Endodermal cell (in vitro differentiated cells): Measurements from ENCODE around the gene RIC1. TPM values are rescaled to one million over a fixed set of nuclear protein-coding genes. Genes with fewer than 3 reads are reported as not detected.

Experiments used
- DNase-seq: peaks from one replicate; pipeline ENCODE4 v3.0.0-alpha.2; 2017
- H3K27ac ChIP-seq: 2 replicates; pipeline ENCODE4 v1.5.1; 2013; ENCODE audit warnings: mild to moderate bottlenecking, low read depth, low read length, moderate library complexity
- H3K27me3 ChIP-seq: 2 replicates; pipeline ENCODE4 v1.6.1; 2013; ENCODE audit warnings: mild to moderate bottlenecking, low read length, moderate library complexity; ENCODE audit not compliant: insufficient read depth, control insufficient read depth, poor library complexity, severe bottlenecking
- H3K36me3 ChIP-seq: 2 replicates; pipeline ENCODE4 v1.7.0; 2013; ENCODE audit warnings: mild to moderate bottlenecking, low read length, moderate library complexity; ENCODE audit not compliant: control insufficient read depth, insufficient read depth
- H3K4me1 ChIP-seq: one replicate; pipeline ENCODE4 v1.7.0; 2013; ENCODE audit warnings: low read length; ENCODE audit not compliant: control insufficient read depth, insufficient read depth
- H3K4me3 ChIP-seq: 2 replicates; pipeline ENCODE4 v1.5.1; 2013; ENCODE audit warnings: mild to moderate bottlenecking, low read length, moderate library complexity
- H3K9ac ChIP-seq: 2 replicates; pipeline ENCODE4 v1.6.1; 2013; ENCODE audit warnings: mild to moderate bottlenecking, low read length, moderate library complexity; ENCODE audit not compliant: poor library complexity, severe bottlenecking; ENCODE audit errors: extremely low read depth
- H3K9me3 ChIP-seq: 2 replicates; pipeline ENCODE4 v1.6.1; 2013; ENCODE audit warnings: mild to moderate bottlenecking, low read length, moderate library complexity; ENCODE audit not compliant: control insufficient read depth
- H3K27ac Mint-ChIP-seq: 2 replicates; pipeline ENCODE4 v1.8.0; 2020; ENCODE audit warnings: mixed read lengths
- H3K27me3 Mint-ChIP-seq: 2 replicates; pipeline ENCODE4 v1.8.0; 2021; ENCODE audit warnings: mild to moderate bottlenecking, mixed read lengths; ENCODE audit not compliant: insufficient read depth
- H3K36me3 Mint-ChIP-seq: 2 replicates; pipeline ENCODE4 v1.8.0; 2020; ENCODE audit warnings: low read depth, mixed read lengths
- H3K4me1 Mint-ChIP-seq: 2 replicates; pipeline ENCODE4 v1.8.0; 2020; ENCODE audit warnings: mixed read lengths
- H3K4me3 Mint-ChIP-seq: 2 replicates; pipeline ENCODE4 v1.8.0; 2020; ENCODE audit warnings: mild to moderate bottlenecking, moderate library complexity, mixed read lengths
- H3K9me3 Mint-ChIP-seq: 2 replicates; pipeline ENCODE4 v1.8.0; 2020; ENCODE audit warnings: mild to moderate bottlenecking, mixed read lengths
- CTCF ChIP-seq: fragments of 200-600 bp; sonication (generic); conservative IDR thresholded peaks from 2 replicates; pipeline ENCODE4 v1.5.0; 2021; ENCODE audit warnings: antibody characterized with exemption, mild to moderate bottlenecking
- WGBS, 2 experiments: methylation state at CpG; one replicate each; pipeline versions ENCODE4 v1.1.5 to v1.1.7; 2013; ENCODE audit warnings: missing lambda C conversion rate in 2 of 2, mixed read lengths in 1 of 2; ENCODE audit not compliant: insufficient coverage in 1 of 2, insufficient read length in 1 of 2; 5-methylcytosine and 5-hydroxymethylcytosine counted together
- total RNA-seq, 2 donors: library from RNA; stranded (reverse); fragmentation: NEBNext Ultra II Directional in 1 of 2; extraction: Animal tissue kit (Norgen Biotek cat#: 25700) in 1 of 2; gene quantifications; 2 replicates in 1 of 2; 3 replicates in 1 of 2; pipeline ENCODE4 v1.2.1, GENCODE V29; 2021

Gene RIC1
- total RNA-seq, 2 donors from 2014 or later: 27.0 to 27.1 TPM

GRCh38 chr9:5628183-5628529 is 751 bp upstream of the RIC1 start:
- Histone ChIP-seq H3K9ac (peak overlapping the region; percentile 58), H3K27me3 (no peaks in the 10 kb centered on the region), H3K27ac (peak overlapping the region; percentile 92), H3K9me3 (no peaks in the 10 kb centered on the region), H3K4me1 (no peaks in the 10 kb centered on the region), H3K36me3 (no peaks in the 10 kb centered on the region), H3K4me3 (peak overlapping the region; percentile 95)
- TF ChIP-seq CTCF: no peak
- WGBS, 2 experiments: 0 to 11% methylated on average over 2 to 7 of the region's 7 CpGs
- Mint-ChIP-seq H3K27me3 (no peaks in the 10 kb centered on the region), H3K9me3 (no peaks in the 10 kb centered on the region), H3K4me3 (peak overlapping the region; percentile 97), H3K4me1 (peaks cover 19% of the 10 kb centered on the region), H3K36me3 (no peaks in the 10 kb centered on the region), H3K27ac (peak overlapping the region; percentile 81)
- no peak for DNase-seq

- Mint-ChIP-seq H3K4me3 (peak overlapping the region; percentile 97), H3K9me3 (no peaks in the 10 kb centered on the region), H3K36me3 (no peaks in the 10 kb centered on the region), H3K27ac (peak overlapping the region; percentile 95), H3K4me1 (peaks cover 19% of the 10 kb centered on the region), H3K27me3 (no peaks in the 10 kb centered on the region)
- no peak for TF ChIP-seq CTCF
- Histone ChIP-seq H3K9ac (peak overlapping the region; percentile 81), H3K36me3 (no peaks in the 10 kb centered on the region), H3K4me1 (no peaks in the 10 kb centered on the region), H3K4me3 (peak overlapping the region; percentile 95), H3K9me3 (peaks cover 6% of the 10 kb centered on the region), H3K27me3 (no peaks in the 10 kb centered on the region), H3K27ac (peak overlapping the region; percentile 92)
- DNase-seq: peak; percentile 82
- WGBS, 2 experiments: 0% methylated on average over 29 to 56 of the region's 56 CpGs
Measured at GRCh38 chr9:5629312-5630080, 589 bp downstream of the RIC1 start.

- Mint-ChIP-seq H3K27me3 (no peaks in the 10 kb centered on the region), H3K4me1 (peaks cover 19% of the 10 kb centered on the region), H3K36me3 (no peaks in the 10 kb centered on the region), H3K4me3 (peak overlapping the region; percentile 97), H3K27ac (peak overlapping the region; percentile 95), H3K9me3 (peaks cover 2% of the 10 kb centered on the region)
- 0 to 1% methylated on average over 4 to 6 of the region's 6 CpGs for WGBS, 2 experiments
- no peak for TF ChIP-seq CTCF
- peak overlapping the region; percentile 95 for H3K4me3 ChIP-seq
- DNase-seq: no peak
- H3K27ac ChIP-seq: no peak overlapping the region
- H3K36me3 ChIP-seq: no peaks in the 10 kb centered on the region
- no peaks in the 10 kb centered on the region for H3K27me3 ChIP-seq
- peaks cover 12% of the 10 kb centered on the region for H3K9me3 ChIP-seq
- H3K9ac ChIP-seq: peak overlapping the region; percentile 81
- H3K4me1 ChIP-seq: no peaks in the 10 kb centered on the region
Measured at GRCh38 chr9:5630081-5630507, 1.2 kb downstream of the RIC1 start.
